Karpas-422 (cell line): ENCODE data around the gene AXIN1. TPM values are rescaled to one million over a fixed set of nuclear protein-coding genes. Genes with fewer than 3 reads are reported as not detected.

Experiments
- DNase-seq: peaks from one replicate; pipeline ENCODE4 v3.0.0-alpha.2; 2015
- H2AFZ ChIP-seq: fragments of 200-600 bp; sonication (generic); 2 replicates; pipeline ENCODE4 v1.6.1; 2014; ENCODE audit warnings: antibody characterized with exemption, low read length, mixed read lengths
- H3K27ac ChIP-seq: fragments of 200-600 bp; sonication (generic); 2 replicates; pipeline ENCODE4 v1.5.1; 2014; ENCODE audit warnings: mild to moderate bottlenecking, low read length, moderate library complexity
- H3K27me3 ChIP-seq: fragments of 200-600 bp; sonication (generic); 2 replicates; pipeline ENCODE4 v1.6.1; 2014; ENCODE audit warnings: low read length, mixed read lengths
- H3K36me3 ChIP-seq: fragments of 200-600 bp; sonication (generic); 2 replicates; pipeline ENCODE4 v1.6.1; 2014; ENCODE audit warnings: low read length, mixed read lengths; ENCODE audit not compliant: insufficient read depth
- H3K4me1 ChIP-seq: fragments of 200-600 bp; sonication (generic); 2 replicates; pipeline ENCODE4 v1.6.1; 2014; ENCODE audit warnings: mild to moderate bottlenecking, low read length, mixed read lengths
- H3K4me2 ChIP-seq: fragments of 200-600 bp; sonication (generic); 2 replicates; pipeline ENCODE4 v1.6.1; 2014; ENCODE audit warnings: low read length, low read depth, mild to moderate bottlenecking; ENCODE audit not compliant: poor library complexity, severe bottlenecking
- H3K4me3 ChIP-seq: fragments of 200-600 bp; sonication (generic); 2 replicates; pipeline ENCODE4 v1.5.1; 2014; ENCODE audit warnings: mild to moderate bottlenecking, antibody characterized with exemption, low read length, mixed read lengths
- H3K79me2 ChIP-seq: fragments of 200-600 bp; sonication (generic); 2 replicates; pipeline ENCODE4 v1.6.1; 2014; ENCODE audit warnings: mild to moderate bottlenecking, low read length, mixed read lengths
- H3K9ac ChIP-seq: fragments of 200-600 bp; sonication (generic); 2 replicates; pipeline ENCODE4 v1.6.0; 2014; ENCODE audit warnings: low read length
- H3K9me2 ChIP-seq: fragments of 200-600 bp; sonication (generic), shearing (Covaris generic); replicated peaks from 2 replicates; pipeline ENCODE4 v1.6.0; 2014; ENCODE audit warnings: mild to moderate bottlenecking, low read length, moderate library complexity; ENCODE audit not compliant: insufficient read depth
- H3K9me3 ChIP-seq: fragments of 300-700, 200-600 bp; sonication (generic); 2 replicates; pipeline ENCODE4 v1.6.1; 2014; ENCODE audit warnings: low read length, mixed read lengths
- H4K20me1 ChIP-seq: fragments of 200-600 bp; sonication (generic); 2 replicates; pipeline ENCODE4 v1.6.1; 2014; ENCODE audit warnings: mild to moderate bottlenecking, antibody characterized with exemption, low read length, low read depth; ENCODE audit not compliant: insufficient read depth
- total RNA-seq: library from RNA; depleted of rRNA; stranded (reverse); fragments of >200 nt; shearing (Covaris generic); gene quantifications from 2 replicates; pipeline ENCODE4 v1.2.3, GENCODE V29; 2014; ENCODE audit warnings: low replicate concordance

The AXIN1 gene
- total RNA-seq, 1 experiment from 2014 or later = 14.6 TPM

DNA sequence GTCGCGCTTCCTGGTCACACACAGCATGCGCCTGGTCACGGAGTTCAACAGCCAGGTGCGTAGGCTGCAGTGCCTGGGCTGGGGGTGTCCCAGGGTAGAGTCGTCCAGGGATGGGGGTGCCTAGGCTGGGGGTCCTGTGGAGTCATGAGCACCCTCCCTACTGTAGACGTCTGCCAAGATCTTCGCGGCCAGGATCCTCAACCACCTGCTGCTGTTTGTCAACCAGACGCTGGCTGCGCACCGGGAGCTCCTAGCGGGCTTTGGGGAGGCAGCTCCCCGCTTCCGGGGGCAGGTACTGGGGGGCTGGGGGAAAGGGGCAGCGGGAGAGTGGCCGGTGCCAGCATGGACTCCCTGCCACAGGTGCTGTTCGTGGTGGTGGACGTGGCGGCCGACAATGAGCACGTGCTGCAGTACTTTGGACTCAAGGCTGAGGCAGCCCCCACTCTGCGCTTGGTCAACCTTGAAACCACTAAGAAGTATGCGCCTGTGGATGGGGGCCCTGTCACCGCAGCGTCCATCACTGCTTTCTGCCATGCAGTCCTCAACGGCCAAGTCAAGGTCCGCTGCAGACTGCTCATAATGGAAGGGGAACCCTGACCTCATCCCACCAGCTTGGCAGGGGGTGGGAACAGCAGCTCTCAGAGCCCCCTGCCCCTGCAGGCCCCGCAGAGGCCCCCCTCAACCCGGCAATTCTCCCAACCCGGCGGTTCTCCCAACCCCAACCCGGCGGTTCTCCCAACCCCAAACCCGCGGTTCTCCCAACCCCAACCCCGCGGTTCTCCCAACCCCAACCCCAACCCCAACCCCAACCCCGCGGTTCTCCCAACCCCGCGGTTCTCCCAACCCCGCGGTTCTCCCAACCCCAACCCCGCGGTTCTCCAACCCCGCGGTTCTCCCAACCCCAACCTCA is 67.1 kb downstream of the AXIN1 start:
- DNase-seq = no peak
- H3K4me3 ChIP-seq = no peak overlapping the region
- H2AFZ ChIP-seq = no peak overlapping the region
- no peak overlapping the region for H3K4me2 ChIP-seq
- no peaks in the 10 kb centered on the region for H3K4me1 ChIP-seq
- no peaks in the 10 kb centered on the region for H3K9me2 ChIP-seq
- no peaks in the 10 kb centered on the region for H3K79me2 ChIP-seq
- no peaks in the 10 kb centered on the region for H3K36me3 ChIP-seq
- H3K27ac ChIP-seq = no peak overlapping the region
- H4K20me1 ChIP-seq = no peaks in the 10 kb centered on the region
- H3K27me3 ChIP-seq = no peaks in the 10 kb centered on the region
- no peak overlapping the region for H3K9ac ChIP-seq
- H3K9me3 ChIP-seq = no peaks in the 10 kb centered on the region

DNA sequence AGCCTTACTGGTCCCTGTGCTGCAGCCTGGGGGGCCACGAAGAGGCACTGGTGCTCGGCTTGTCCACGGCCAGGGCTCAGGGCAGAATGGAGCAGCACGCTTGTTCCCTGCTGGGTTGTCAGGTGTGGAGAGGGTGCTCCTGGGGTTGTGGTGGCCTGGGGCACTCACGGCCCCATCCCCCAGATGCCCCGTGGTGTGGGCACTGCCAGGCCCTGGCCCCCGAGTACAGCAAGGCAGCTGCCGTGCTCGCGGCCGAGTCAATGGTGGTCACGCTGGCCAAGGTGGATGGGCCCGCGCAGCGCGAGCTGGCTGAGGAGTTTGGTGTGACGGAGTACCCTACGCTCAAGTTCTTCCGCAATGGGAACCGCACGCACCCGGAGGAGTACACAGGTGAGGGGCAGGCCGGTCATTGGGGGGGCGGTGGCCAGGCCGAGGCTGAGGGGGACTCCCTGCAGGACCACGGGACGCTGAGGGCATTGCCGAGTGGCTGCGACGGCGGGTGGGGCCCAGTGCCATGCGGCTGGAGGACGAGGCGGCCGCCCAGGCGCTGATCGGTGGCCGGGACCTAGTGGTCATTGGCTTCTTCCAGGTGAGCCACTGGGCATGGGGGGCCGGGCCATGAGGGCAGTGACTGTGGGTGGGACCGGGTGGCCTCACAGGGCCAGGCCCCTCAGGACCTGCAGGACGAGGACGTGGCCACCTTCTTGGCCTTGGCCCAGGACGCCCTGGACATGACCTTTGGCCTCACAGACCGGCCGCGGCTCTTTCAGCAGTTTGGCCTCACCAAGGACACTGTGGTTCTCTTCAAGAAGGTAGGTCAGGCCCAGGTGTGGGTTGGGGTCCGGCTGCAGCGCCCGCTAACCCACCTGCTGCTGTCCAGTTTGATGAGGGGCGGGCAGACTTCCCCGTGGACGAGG is 68.1 kb downstream of the AXIN1 start:
- no peaks in the 10 kb centered on the region for H3K9me2 ChIP-seq
- H3K4me2 ChIP-seq = no peak overlapping the region
- no peak overlapping the region for H2AFZ ChIP-seq
- no peak overlapping the region for H3K9ac ChIP-seq
- H4K20me1 ChIP-seq = no peaks in the 10 kb centered on the region
- H3K79me2 ChIP-seq = no peaks in the 10 kb centered on the region
- H3K4me3 ChIP-seq = no peak overlapping the region
- H3K27me3 ChIP-seq = no peaks in the 10 kb centered on the region
- no peaks in the 10 kb centered on the region for H3K4me1 ChIP-seq
- no peak overlapping the region for H3K27ac ChIP-seq
- H3K36me3 ChIP-seq = no peaks in the 10 kb centered on the region
- no peaks in the 10 kb centered on the region for H3K9me3 ChIP-seq
- no peak for DNase-seq

DNA sequence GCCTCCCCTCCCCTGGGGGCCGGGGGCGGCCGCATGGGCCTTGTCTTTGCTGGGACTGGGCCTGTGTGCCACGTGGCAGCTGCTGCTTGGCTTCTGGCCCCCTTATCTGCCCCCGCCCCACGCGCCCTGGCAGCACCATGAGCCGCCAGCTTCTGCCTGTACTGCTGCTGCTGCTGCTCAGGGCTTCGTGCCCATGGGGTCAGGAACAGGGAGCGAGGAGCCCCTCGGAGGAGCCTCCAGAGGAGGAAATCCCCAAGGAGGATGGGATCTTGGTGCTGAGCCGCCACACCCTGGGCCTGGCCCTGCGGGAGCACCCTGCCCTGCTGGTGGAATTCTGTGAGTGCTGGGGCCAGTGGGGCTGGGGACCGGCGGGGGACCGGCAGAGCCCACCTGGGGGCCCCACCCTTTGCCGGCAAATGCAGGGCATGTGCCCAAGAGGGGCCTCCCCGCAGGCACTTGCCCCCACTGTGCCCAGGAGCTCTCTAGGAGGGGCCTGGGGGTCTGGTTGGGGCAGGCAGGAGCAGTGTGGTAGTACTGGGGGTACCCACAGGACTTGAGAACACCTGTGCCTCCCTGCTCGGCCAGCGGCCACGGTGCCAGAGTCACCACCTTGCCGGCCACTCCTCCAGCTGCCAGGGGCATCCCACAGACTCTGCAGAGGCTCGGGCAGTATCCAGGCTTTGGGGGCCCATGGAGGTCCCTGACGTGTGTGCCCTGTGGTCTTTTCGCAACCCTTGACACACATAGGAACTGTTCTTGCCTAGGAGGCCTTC is 69.3 kb downstream of the AXIN1 start, which contains the start of gene PDIA2:
Gene PDIA2 (plus strand): TSS at position 132 of the 773 bp plus-strand sequence. CDS start 6 bp downstream, at position 138.
- no peaks in the 10 kb centered on the region for H3K27me3 ChIP-seq

DNA sequence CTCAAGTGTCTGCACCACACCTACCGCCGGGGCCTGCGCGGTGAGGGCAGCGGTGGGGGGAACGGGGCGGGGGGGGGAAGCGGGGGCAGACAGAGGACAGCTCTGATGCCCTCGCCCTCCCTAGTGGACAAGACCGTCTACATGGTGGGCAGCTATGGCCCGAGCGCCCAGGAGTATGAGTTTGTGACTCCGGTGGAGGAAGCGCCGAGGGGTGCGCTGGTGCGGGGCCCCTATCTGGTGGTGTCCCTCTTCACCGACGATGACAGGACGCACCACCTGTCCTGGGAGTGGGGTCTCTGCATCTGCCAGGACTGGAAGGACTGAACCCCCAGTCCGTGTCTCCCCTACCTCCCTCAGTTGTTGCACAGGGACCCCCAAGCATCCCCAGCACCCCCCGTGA is 70.0 kb downstream of the AXIN1 start:
- DNase-seq = no peak
- no peak overlapping the region for H2AFZ ChIP-seq
- no peak overlapping the region for H3K4me2 ChIP-seq
- H3K9ac ChIP-seq = no peak overlapping the region
- no peaks in the 10 kb centered on the region for H3K9me2 ChIP-seq
- no peaks in the 10 kb centered on the region for H3K79me2 ChIP-seq
- H3K27ac ChIP-seq = no peak overlapping the region
- H3K36me3 ChIP-seq = no peaks in the 10 kb centered on the region
- H3K9me3 ChIP-seq = no peaks in the 10 kb centered on the region
- no peak overlapping the region for H3K4me3 ChIP-seq
- no peaks in the 10 kb centered on the region for H3K4me1 ChIP-seq
- no peaks in the 10 kb centered on the region for H3K27me3 ChIP-seq
- no peaks in the 10 kb centered on the region for H4K20me1 ChIP-seq

More for the DNA sequence above, 69.3 kb downstream of the AXIN1 start, which contains the start of gene PDIA2:
- H2AFZ ChIP-seq = no peak within 1 kb of the TSS
- no peak for DNase-seq
- no peak within 1 kb of the TSS for H3K9ac ChIP-seq
- no peaks in the 10 kb centered on the region for H3K9me3 ChIP-seq
- no peaks in the 10 kb centered on the region for H3K36me3 ChIP-seq
- no peak within 1 kb of the TSS for H3K27ac ChIP-seq
- H3K4me3 ChIP-seq = no peak within 1 kb of the TSS
- H3K79me2 ChIP-seq = no peaks in the 10 kb centered on the region
- no peaks in the 10 kb centered on the region for H3K4me1 ChIP-seq
- H3K9me2 ChIP-seq = no peaks in the 10 kb centered on the region
- no peak within 1 kb of the TSS for H3K4me2 ChIP-seq
- no peaks in the 10 kb centered on the region for H4K20me1 ChIP-seq

- no peaks in the 10 kb centered on the region for H3K79me2 ChIP-seq
- no peaks in the 10 kb centered on the region for H4K20me1 ChIP-seq
- no peak overlapping the region for H3K9ac ChIP-seq
- H3K9me2 ChIP-seq = no peaks in the 10 kb centered on the region
- DNase-seq = no peak
- H2AFZ ChIP-seq = no peak overlapping the region
- H3K27me3 ChIP-seq = no peaks in the 10 kb centered on the region
- H3K4me3 ChIP-seq = no peak overlapping the region
- no peak overlapping the region for H3K4me2 ChIP-seq
- no peaks in the 10 kb centered on the region for H3K4me1 ChIP-seq
- H3K9me3 ChIP-seq = no peaks in the 10 kb centered on the region
- no peak overlapping the region for H3K27ac ChIP-seq
- H3K36me3 ChIP-seq = no peaks in the 10 kb centered on the region
Measured at GRCh38 chr16:281660-282255, 70.8 kb downstream of the AXIN1 start.

DNA sequence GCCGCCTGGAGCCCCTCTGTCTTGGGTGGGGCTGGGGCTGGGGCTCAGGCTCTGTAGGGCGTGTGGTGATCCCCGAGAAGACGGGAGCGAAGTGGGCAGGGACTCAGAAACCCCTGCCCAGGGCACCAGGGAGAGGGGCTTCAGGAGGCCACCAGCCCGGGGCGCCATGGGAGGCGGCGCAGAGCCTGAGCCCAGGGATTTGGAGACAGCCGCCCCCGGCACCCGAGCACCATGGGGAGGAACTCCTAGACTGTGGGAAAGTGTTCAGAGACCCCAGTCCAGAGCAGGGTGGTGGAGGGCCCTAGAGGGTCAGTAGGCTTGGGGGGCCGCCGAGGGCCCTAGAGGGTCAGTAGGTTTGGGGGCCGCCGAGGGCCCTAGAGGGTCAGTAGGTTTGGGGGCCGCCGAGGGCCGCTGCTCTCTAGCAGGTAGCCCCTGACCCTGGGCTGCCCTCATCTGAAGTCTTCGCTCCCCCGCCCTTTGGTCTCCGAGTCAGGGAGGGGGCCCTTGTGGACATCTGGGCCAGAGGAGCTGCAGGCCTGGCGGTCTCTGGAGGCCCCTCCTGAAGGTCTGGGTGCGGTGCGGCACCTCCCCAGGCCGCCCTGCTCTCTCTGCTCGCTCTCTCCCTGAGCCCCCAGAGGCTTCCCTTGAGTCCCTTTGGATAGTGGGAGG is 71.4 kb downstream of the AXIN1 start:
- Histone ChIP-seq H3K79me2 (no peaks in the 10 kb centered on the region), H3K27me3 (no peaks in the 10 kb centered on the region), H4K20me1 (no peaks in the 10 kb centered on the region), H3K4me2 (no peak overlapping the region), H2AFZ (no peak overlapping the region), H3K4me1 (no peaks in the 10 kb centered on the region), H3K27ac (no peak overlapping the region), H3K9me2 (no peaks in the 10 kb centered on the region), H3K4me3 (no peak overlapping the region), H3K9ac (no peak overlapping the region), H3K9me3 (no peaks in the 10 kb centered on the region), H3K36me3 (no peaks in the 10 kb centered on the region)
- DNase-seq = no peak

DNA sequence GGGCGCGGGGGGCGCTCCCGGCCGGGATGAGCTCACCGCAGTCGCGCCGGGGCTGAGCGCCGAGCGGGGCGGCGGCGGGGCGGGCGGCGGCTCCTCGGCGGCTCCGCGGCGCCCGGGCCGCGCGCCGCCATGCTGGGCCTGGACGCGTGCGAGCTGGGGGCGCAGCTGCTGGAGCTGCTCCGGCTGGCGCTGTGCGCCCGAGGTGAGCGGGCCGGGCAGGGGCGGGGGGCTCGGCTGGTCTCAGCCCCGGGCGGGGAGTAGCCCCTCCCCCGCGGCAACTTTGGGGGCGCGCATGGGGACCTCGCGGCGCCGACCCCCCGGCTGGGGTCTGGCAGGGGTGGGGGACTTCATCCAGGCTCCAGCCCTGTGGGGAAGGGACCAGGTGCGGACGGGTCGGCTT is 72.0 kb downstream of the AXIN1 start, which contains the start of gene ARHGDIG:
Gene ARHGDIG (plus strand): TSS at position 40 of the 400 bp plus-strand sequence. CDS start 90 bp downstream, at position 130.
- no peaks in the 10 kb centered on the region for H3K9me2 ChIP-seq
- no peaks in the 10 kb centered on the region for H4K20me1 ChIP-seq
- no peaks in the 10 kb centered on the region for H3K4me1 ChIP-seq
- H3K4me3 ChIP-seq = no peak within 1 kb of the TSS
- H3K9me3 ChIP-seq = no peaks in the 10 kb centered on the region
- H3K36me3 ChIP-seq = no peaks in the 10 kb centered on the region
- H3K27me3 ChIP-seq = no peaks in the 10 kb centered on the region
- no peak within 1 kb of the TSS for H3K27ac ChIP-seq
- H3K4me2 ChIP-seq = no peak within 1 kb of the TSS
- no peaks in the 10 kb centered on the region for H3K79me2 ChIP-seq
- no peak within 1 kb of the TSS for H3K9ac ChIP-seq
- no peak within 1 kb of the TSS for H2AFZ ChIP-seq
- no peak for DNase-seq
